ENCODE measurements around the gene CCDC40. TPM values are rescaled to one million over a fixed set of nuclear protein-coding genes. Genes with fewer than 3 reads are reported as not detected.

The CCDC40 gene
- total RNA-seq, result 1.5 and 2.1 TPM in 2 replicates
- 0.53 and 0.96 TPM in 2 replicates for polyA plus RNA-seq
- polyA plus RNA-seq (2012), result 1.9 and 2.6 TPM in 2 replicates
- 0.20 and 0.26 TPM in 2 replicates for polyA minus RNA-seq (ENCODE audit: low replicate concordance)

- H3K36me3 ChIP-seq (ENCODE audit: control insufficient read depth, insufficient read depth, low read length), result no peaks in the 10 kb centered on the region
- TF ChIP-seq EZH2 (IDR thresholded peaks at IDR 0.05; ENCODE audit: low read length, missing control alignments) (no peak), CTCF (conservative IDR thresholded peaks at IDR 0.05 in 1 of 2, IDR thresholded peaks at IDR 0.05 in 1 of 2; ENCODE audit: low read depth in 1 of 2, low read length in 2 of 2) (no peak)
- peak within 1 kb of the TSS; percentile 93 for H3K27ac ChIP-seq (ENCODE audit: insufficient read depth, low read length)
- H3K27me3 ChIP-seq (ENCODE audit: control insufficient read depth, insufficient read depth, low read length), result no peaks in the 10 kb centered on the region
- H3K9ac ChIP-seq (ENCODE audit: insufficient read depth, low read length), result peak within 1 kb of the TSS; percentile 96
- H3K9me3 ChIP-seq (ENCODE audit: control insufficient read depth, insufficient read depth, low read depth, low read length), result no peaks in the 10 kb centered on the region
- no peaks in the 10 kb centered on the region for H4K20me1 ChIP-seq (ENCODE audit: control insufficient read depth, extremely low read depth, insufficient read depth, low read length)
- H3K79me2 ChIP-seq (ENCODE audit: control insufficient read depth, insufficient read depth, low read length), result peaks cover 2% of the 10 kb centered on the region
- peak within 1 kb of the TSS; percentile 73 for H2AFZ ChIP-seq (ENCODE audit: low read length)
- H3K4me3 ChIP-seq (replicated peaks in 1 of 4; ENCODE audit: control extremely low read depth in 1 of 4, insufficient read depth in 1 of 4, low read depth in 3 of 4, low read length in 4 of 4), result peak within 1 kb of the TSS; percentile 56 to 83 (median 74)
- H3K4me2 ChIP-seq (ENCODE audit: extremely low read depth, insufficient read depth, low read length), result peak within 1 kb of the TSS; percentile 91
- H3K4me1 ChIP-seq (ENCODE audit: control insufficient read depth, extremely low read depth, insufficient read depth, low read length), result peaks cover 2% of the 10 kb centered on the region
- DNase-seq (ENCODE audit: low read depth in 2 of 2), result peak; percentile 70
Measured at GRCh38 chr17:80035937-80036714, at the start of gene CCDC40. Gene CCDC40 (plus strand): TSS chr17:80036642. CDS start chr17:80036663, 21 bp downstream.

- no peak for TF ChIP-seq EZH2 (IDR thresholded peaks at IDR 0.05; ENCODE audit: low read length, missing control alignments)
- no peak for TF ChIP-seq CTCF (conservative IDR thresholded peaks at IDR 0.05 in 1 of 2, IDR thresholded peaks at IDR 0.05 in 1 of 2; ENCODE audit: low read depth in 1 of 2, low read length in 2 of 2)
- H3K27me3 ChIP-seq (ENCODE audit: control insufficient read depth, insufficient read depth, low read length), result no peaks in the 10 kb centered on the region
- H4K20me1 ChIP-seq (ENCODE audit: control insufficient read depth, extremely low read depth, insufficient read depth, low read length), result no peaks in the 10 kb centered on the region
- no peaks in the 10 kb centered on the region for H3K36me3 ChIP-seq (ENCODE audit: control insufficient read depth, insufficient read depth, low read length)
- no peak overlapping the region for H3K9ac ChIP-seq (ENCODE audit: insufficient read depth, low read length)
- peak overlapping the region; percentile 74 for H3K27ac ChIP-seq (ENCODE audit: insufficient read depth, low read length)
- H3K4me2 ChIP-seq (ENCODE audit: extremely low read depth, insufficient read depth, low read length), result peak overlapping the region; percentile 93
- peak overlapping the region in 2 of 4 experiments; percentile 35 to 37 for H3K4me3 ChIP-seq (replicated peaks in 1 of 4; ENCODE audit: control extremely low read depth in 1 of 4, insufficient read depth in 1 of 4, low read depth in 3 of 4, low read length in 4 of 4)
- H3K4me1 ChIP-seq (ENCODE audit: control insufficient read depth, extremely low read depth, insufficient read depth, low read length), result peaks cover 15% of the 10 kb centered on the region
- no peaks in the 10 kb centered on the region for H3K9me3 ChIP-seq (ENCODE audit: control insufficient read depth, insufficient read depth, low read depth, low read length)
- H2AFZ ChIP-seq (ENCODE audit: low read length), result no peak overlapping the region
- H3K79me2 ChIP-seq (ENCODE audit: control insufficient read depth, insufficient read depth, low read length), result no peaks in the 10 kb centered on the region
- DNase-seq (ENCODE audit: low read depth in 2 of 2), result peak in 1 of 2 donors; percentile 21
Measured at GRCh38 chr17:79987187-79987934, 49.1 kb upstream of the CCDC40 start.

GRCh38 chr17:79987935-79988184 is 48.6 kb upstream of the CCDC40 start:
- Histone ChIP-seq H3K79me2 (ENCODE audit: control insufficient read depth, insufficient read depth, low read length) (no peaks in the 10 kb centered on the region), H3K36me3 (ENCODE audit: control insufficient read depth, insufficient read depth, low read length) (no peaks in the 10 kb centered on the region), H3K4me3 (replicated peaks in 1 of 4; ENCODE audit: control extremely low read depth in 1 of 4, insufficient read depth in 1 of 4, low read depth in 3 of 4, low read length in 4 of 4) (peak overlapping the region; percentile 23 to 37 (median 34)), H3K27me3 (ENCODE audit: control insufficient read depth, insufficient read depth, low read length) (no peaks in the 10 kb centered on the region), H3K27ac (ENCODE audit: insufficient read depth, low read length) (peak overlapping the region; percentile 74), H3K4me1 (ENCODE audit: control insufficient read depth, extremely low read depth, insufficient read depth, low read length) (peaks cover 18% of the 10 kb centered on the region), H4K20me1 (ENCODE audit: control insufficient read depth, extremely low read depth, insufficient read depth, low read length) (no peaks in the 10 kb centered on the region), H3K4me2 (ENCODE audit: extremely low read depth, insufficient read depth, low read length) (peak overlapping the region; percentile 93), H3K9ac (ENCODE audit: insufficient read depth, low read length) (peak overlapping the region; percentile 49), H3K9me3 (ENCODE audit: control insufficient read depth, insufficient read depth, low read depth, low read length) (no peaks in the 10 kb centered on the region), H2AFZ (ENCODE audit: low read length) (peak overlapping the region; percentile 66)
- DNase-seq (ENCODE audit: low read depth in 2 of 2), result no peak
- no peak for TF ChIP-seq CTCF (conservative IDR thresholded peaks at IDR 0.05 in 1 of 2, IDR thresholded peaks at IDR 0.05 in 1 of 2; ENCODE audit: low read depth in 1 of 2, low read length in 2 of 2)
- no peak for TF ChIP-seq EZH2 (IDR thresholded peaks at IDR 0.05; ENCODE audit: low read length, missing control alignments)

Measured in fibroblast of lung (primary cell).